Measurements from ENCODE around the gene CTDP1.

DNA sequence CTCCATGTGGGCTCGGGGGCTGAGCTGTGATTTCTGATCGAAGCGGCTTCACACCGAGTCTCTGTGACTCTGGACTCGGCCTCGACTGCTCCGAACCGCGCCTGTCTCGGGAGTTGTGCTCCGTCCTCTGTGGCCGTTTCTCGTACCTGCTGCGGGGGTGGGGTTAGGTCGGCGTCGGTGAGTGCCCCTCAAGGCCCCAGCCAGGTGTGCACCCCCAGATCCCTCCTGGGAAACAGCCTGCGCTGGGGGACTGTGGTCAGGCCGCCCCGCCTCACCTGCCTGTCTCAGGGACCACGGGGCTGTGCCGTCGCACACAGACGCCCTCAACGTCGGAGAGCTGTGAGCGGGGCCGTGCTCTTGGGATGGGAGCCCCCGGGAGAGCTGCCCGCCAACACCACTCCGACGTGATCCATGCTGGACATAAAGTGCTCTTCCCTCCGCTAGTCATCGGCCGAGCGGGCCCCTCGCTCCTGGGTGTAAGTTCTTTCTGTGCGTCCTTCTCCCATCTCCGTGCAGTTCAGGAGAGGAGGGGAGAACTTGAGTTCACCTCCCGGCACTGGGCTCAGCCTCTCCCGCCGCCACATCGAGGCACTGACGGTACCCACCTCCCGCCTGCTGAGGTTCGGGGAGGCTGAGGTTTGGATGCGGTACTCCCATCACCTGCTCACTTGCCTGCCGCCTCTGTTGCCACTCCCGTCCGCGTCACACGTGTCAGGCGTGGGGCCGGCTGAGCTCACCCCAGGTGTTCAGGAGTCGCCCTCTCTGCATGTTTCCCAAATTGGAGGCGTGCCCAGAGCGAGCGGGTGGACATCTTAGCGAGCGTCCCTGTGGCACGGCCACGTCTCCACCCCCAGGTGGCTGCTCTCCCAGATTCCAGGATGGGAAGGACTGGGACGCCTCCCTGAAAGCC, 55.7 kb downstream of the CTDP1 start:
- TF ChIP-seq POLR2A (IDR thresholded peaks at IDR 0.05), result no peak
- TF ChIP-seq CTCF (IDR thresholded peaks at IDR 0.05), result no peak
